HK-2 (cell line): ENCODE results near the gene PLXNB3.
A peak's percentile ranks its signal among the peaks of the same experiment; 100 is the strongest.

ENCODE experiments used
- DNase-seq: peaks from one replicate; pipeline ENCODE4 v3.0.0-alpha.2; 2018; ENCODE audit not compliant: unreplicated experiment

The PLXNB3 gene

GRCh38 chrX:153755136-153755535 lies 8.9 kb upstream of the PLXNB3 start:
- DNase-seq = no peak

- DNase-seq = no peak
Observed at GRCh38 chrX:153761863-153762262, 2.2 kb upstream of the PLXNB3 start.

GRCh38 chrX:153762626-153763173 lies 1.3 kb upstream of the PLXNB3 start:
- DNase-seq = no peak

DNA sequence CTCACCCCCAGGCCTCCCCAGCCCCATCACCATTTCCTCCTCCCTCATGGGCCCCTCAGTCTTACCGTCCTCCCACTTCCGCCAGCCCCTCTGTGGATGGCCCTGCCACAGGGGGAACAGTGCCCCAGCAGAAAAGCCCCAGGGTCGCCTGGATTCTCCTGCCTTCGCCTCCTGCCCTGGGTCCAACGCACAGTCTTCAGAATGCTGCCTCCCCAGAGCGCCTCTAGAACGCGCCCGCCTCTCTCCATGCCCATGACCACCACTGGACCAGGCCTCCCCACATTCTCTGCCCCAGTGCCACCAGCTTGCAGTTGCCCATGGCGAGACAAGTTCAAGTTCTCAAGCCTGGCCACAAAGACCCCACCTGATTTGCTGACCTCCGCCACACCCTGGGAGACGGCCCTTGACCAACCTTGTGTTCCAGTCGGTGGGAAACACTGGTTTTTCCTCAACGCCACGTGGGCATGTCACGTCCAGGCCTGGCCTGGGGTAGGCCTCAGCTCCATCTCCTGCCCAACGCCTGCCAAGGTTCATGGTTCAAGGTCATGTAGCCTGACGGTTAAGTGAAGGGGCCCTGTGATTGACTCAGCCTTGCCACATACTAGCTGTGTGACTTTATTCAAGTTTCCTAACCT lies 634 bp upstream of the PLXNB3 start:
- no peak for DNase-seq

GRCh38 chrX:153764786-153765137 lies 713 bp downstream of the PLXNB3 start:
- no peak for DNase-seq

- peak; percentile 53 for DNase-seq
Observed at GRCh38 chrX:153765138-153766079, 1.4 kb downstream of the PLXNB3 start.

- peak; percentile 76 for DNase-seq
Observed at GRCh38 chrX:153766098-153766817, 2.2 kb downstream of the PLXNB3 start.

- DNase-seq = no peak
Observed at GRCh38 chrX:153766871-153767673, 3.0 kb downstream of the PLXNB3 start.

DNA sequence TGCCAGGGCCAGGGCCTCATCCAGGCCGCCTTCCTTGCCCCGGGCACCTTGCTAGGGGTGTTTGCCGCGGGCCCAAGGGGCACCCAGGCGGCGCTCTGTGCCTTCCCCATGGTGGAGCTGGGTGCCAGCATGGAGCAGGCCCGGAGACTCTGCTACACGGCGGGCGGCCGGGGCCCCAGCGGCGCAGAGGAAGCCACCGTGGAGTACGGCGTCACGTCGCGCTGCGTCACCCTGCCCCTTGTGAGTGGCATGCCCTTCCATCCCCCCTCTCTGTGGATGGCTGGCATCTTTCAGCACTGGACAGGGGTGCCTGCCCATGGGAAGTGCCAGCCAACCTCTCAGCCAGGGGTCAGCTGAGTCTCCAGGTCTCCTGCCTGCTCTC lies 3.6 kb downstream of the PLXNB3 start:
- no peak for DNase-seq

DNA sequence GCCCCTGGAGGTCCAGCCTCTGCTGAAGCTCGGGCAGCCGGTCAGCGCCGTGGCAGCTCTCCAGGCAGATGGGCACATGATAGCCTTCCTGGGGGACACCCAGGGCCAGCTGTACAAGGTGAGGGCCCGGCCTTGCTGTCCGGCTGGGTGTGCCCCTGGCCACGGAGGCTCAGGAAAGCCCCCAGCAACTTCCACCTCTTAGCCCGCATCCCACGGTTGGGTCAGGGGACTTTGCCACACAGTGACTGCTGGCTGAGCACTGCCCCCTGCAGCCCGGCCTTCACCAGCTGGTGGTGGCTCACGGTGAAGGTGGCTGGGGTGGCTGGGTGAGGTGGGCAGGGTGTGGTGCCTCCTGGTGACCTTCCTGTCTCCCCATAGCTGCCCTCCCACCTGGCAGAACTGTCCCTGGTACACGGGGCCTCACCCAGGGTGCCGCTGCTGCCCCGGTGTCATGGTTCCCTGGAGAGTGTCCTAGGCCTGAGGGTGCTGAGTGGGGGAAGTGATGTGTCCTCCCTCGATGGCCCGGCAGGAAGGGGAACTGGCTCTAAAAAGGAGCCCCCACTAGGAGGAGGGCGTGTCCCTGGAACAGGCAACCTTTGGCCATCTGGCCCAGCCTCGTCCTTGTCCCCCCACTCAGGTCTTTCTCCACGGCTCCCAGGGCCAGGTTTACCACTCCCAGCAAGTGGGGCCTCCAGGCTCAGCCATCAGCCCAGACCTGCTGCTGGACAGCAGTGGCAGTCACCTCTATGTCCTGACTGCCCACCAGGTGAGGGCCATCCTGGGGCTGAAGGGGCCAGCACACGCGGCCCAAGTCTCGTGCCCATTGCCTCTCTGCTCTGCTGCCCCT lies 4.5 kb downstream of the PLXNB3 start:
- no peak for DNase-seq

DNA sequence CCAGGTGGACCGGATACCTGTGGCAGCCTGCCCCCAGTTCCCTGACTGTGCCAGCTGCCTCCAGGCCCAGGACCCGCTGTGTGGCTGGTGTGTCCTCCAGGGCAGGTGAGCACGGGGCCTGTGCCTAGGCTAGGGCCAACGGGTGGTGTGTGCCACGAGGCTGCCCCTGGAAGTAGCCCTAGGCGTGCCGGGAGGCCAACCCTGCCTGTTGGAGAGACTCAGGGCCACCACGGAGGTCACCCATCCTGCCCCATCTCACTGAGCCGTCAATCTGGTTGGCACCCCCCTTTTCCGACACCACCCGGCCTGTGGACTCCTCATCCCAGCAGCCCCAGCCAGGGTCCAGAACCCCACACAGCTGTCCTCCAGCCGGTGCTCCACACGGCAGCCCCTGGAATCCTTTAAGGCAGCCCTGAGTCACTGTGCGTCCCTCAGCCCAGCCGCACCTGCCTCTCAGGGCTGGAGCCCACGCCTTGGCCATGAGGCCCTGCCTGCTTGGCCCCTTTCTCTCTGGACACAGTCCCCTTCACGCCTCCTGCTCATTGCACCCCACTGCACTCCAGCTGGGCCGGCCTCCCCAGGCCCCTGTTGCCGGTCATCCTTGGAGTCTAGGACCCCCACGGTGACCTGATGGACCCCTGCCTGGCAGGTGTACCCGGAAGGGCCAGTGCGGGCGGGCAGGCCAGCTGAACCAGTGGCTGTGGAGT lies 5.3 kb downstream of the PLXNB3 start:
- DNase-seq = no peak

- DNase-seq = no peak
Observed at GRCh38 chrX:153769865-153770600, 6.0 kb downstream of the PLXNB3 start.

DNA sequence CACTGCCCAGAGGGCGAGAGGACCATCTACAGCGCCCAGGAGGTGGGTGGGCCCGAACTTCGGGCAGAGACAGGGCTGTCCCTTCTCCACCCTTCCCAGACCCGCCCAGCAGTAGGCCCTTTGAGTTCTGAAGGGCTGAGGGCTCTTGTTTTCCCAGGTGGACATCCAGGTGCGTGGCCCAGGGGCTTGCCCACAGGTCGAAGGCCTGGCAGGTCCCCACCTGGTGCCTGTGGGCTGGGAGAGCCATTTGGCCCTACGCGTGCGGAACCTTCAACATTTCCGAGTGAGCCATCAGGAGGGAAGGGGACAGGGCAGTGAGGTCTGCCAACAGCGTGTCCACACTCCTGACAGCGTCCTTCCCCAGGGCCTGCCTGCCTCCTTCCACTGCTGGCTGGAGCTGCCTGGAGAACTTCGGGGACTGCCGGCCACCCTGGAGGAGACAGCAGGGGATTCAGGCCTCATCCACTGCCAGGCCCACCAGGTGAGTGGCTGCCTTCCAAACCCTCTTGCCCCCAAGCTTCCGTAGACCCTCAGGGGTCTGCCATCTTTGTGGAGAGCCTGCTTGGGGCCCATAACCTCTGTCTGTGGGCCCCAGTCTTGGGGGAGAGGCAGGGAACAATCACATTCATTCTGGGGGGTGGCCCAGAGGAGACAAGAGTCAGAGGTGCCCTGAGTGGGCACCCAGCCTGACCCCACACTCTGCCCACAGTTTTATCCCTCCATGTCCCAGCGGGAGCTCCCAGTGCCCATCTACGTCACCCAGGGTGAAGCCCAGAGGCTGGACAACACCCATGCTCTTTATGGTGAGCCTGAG lies 6.8 kb downstream of the PLXNB3 start:
- no peak for DNase-seq

DNA sequence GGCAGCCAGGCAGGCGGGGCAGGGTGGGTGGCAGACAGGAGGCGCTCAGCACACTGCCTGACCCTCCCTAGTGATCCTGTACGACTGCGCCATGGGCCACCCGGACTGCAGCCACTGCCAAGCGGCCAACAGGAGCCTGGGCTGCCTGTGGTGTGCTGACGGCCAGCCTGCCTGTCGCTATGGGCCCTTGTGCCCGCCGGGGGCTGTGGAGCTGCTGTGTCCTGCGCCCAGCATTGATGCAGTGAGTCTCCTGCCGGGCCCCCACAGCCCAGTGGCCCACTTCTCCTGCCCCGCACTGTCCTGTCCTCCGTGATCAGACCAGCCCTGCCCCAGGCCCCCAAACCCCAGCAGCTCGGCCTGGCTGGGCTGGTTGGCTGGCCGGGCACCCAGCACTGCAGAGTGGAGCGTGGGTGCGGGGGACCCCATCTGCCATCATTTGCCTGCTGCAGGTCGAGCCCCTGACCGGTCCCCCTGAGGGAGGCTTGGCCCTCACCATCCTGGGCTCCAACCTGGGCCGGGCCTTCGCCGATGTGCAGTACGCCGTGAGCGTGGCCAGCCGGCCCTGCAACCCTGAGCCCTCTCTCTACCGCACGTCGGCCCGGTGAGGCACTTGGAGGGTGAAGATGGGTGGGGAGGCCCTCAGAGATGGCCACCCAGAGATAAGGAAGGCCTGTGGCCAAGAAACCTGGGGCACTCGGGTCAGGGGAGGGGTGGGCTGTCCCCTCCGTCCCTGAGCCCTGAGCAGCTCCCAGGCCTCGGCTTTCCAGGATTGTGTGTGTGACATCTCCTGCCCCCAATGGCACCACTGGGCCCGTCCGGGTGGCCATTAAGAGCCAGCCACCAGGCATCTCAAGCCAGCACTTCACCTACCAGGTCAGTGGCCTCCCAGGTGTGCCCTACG lies 7.6 kb downstream of the PLXNB3 start:
- DNase-seq = no peak

- DNase-seq = no peak
Observed at GRCh38 chrX:153772316-153773217, 8.5 kb downstream of the PLXNB3 start.

DNA sequence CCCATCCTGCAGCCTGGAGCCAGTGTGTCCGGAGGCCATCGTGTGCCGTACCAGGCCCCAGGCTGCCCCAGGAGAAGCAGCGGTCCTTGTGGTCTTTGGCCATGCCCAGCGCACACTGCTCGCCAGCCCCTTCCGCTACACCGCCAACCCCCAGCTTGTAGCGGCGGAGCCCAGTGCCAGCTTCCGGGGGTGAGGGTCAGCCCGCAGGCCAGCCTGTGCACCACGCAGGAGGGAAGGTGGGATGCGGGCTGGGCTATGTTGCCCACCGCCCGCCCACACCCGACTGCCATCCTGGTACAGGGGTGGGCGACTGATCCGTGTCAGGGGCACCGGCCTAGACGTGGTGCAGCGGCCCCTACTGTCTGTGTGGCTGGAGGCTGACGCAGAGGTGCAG lies 9.2 kb downstream of the PLXNB3 start:
- DNase-seq = no peak
